ENCODE measurements around the gene RBM33. TPM values are rescaled to one million over a fixed set of nuclear protein-coding genes. Genes with fewer than 3 reads are reported as not detected.

The RBM33 gene
- total and polyA plus RNA-seq, 2 of the 13 experiments (the other 11 are each of a cell fraction or from before 2014, with no cell fraction given) = 12.4 to 28.9 TPM

- no peak for TF ChIP-seq BRF2 (CRISPR knock-in tag; IDR thresholded peaks at IDR 0.05)
- peak; percentile 99 for TF ChIP-seq ZBTB33 (CRISPR knock-in tag; IDR thresholded peaks at IDR 0.05)
- TF ChIP-seq ZBTB2 (CRISPR knock-in tag; IDR thresholded peaks at IDR 0.05; ENCODE audit: low read depth) = no peak
- TF ChIP-seq ZNF598 (CRISPR knock-in tag; IDR thresholded peaks at IDR 0.05; ENCODE audit: borderline replicate concordance) = no peak
- no peak for TF ChIP-seq ZNF770 (CRISPR knock-in tag; IDR thresholded peaks at IDR 0.05)
- no peak for TF ChIP-seq CBX2 (IDR thresholded peaks at IDR 0.05; ENCODE audit: low read depth, low read length)
- TF ChIP-seq CBX2 (CRISPR knock-in tag; IDR thresholded peaks at IDR 0.05; ENCODE audit: low read depth) = no peak
- no peak for TF ChIP-seq ZNF407 (CRISPR knock-in tag; IDR thresholded peaks at IDR 0.05; ENCODE audit: not compliant biosample characterization)
- no peak for TF ChIP-seq ZC3H13 (CRISPR knock-in tag; IDR thresholded peaks at IDR 0.05)
- TF ChIP-seq TCF7L2 (IDR thresholded peaks at IDR 0.05; ENCODE audit: low read depth, low read length) = no peak
- no peak for TF ChIP-seq ZBTB49 (CRISPR knock-in tag; IDR thresholded peaks at IDR 0.05; ENCODE audit: borderline replicate concordance)
These were observed 38.0 kb downstream of the RBM33 start (continued) for GRCh38 chr7:155682484-155682883.
